ENCODE results near the gene POTEJ.
"Not testable (repeated sequence)": the region's sequence is repeated elsewhere in the genome, so short reads cannot be mapped to it uniquely, and the experiment has no call there.

Gene POTEJ

DNA sequence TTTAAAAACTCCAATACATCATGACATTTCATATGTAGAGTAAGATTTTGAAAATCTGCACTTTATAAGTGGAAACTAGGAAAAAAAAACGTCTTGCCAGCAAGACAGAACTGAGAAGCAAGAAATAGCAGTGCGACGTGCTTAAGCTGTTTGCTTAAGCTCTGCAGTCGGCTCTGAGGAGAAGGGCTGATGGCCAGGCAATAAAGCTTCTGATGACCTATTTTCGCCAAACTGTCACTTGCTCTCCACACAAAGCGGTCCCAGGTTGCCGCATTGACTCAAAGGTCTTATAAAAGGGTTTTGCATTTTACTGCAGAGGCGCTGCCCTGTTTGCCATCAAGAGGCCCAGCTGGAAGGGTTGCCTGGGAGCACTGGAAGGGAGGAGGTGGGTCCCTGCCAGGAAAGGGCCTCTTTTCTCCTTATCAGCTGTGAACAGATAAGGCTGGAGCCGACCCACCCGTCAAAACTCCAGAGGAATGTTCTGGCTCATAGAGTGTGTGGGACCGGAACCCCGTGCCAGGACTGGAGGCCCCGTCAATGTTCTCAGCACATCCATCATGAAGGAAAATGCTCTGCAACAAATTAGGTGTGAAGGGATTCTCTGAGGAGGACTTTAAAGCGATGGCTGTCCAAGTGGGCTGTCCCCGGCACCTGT lies 9.5 kb upstream of the POTEJ start:
- not testable (repeated sequence) for DNase-seq (ENCODE audit: low read depth in 2 of 3, low spot score in 2 of 3)

DNA sequence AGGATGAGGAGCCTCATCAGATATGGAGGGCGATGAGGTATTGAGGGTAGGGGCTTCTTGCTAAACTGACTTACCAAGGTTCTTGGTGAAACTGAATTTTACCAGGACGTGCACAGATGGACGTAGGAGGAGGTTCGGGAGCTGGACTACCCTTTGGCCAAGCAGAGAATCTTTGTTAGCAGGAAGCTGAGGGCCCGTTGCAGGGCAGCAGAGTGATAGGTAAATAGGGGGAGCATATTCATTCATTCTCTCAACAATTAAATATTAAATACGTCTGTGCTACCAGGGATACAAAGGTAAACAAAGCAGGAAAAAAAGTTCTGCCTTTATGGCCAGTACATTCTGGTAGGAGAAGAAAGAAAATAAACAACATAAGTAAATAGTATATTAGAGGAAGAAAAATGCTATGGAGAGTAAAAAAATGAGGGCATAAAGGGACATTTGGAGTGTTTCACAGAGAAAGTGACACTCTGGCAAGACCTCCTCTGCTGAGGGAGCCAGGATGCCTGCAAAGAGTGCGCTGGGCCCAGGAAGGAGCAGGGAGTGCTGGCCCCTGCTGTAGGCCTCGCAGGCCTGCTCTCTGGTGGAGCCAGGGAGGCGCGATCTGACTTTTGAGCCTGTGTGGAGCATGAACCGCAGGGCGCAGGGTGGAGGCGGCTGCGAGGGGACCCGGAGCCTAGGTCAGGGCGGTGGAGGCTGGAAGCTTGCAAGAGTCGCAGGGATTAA lies 2.8 kb upstream of the POTEJ start:
- DNase-seq (ENCODE audit: low read depth in 2 of 3, low spot score in 2 of 3): not testable (repeated sequence)

DNA sequence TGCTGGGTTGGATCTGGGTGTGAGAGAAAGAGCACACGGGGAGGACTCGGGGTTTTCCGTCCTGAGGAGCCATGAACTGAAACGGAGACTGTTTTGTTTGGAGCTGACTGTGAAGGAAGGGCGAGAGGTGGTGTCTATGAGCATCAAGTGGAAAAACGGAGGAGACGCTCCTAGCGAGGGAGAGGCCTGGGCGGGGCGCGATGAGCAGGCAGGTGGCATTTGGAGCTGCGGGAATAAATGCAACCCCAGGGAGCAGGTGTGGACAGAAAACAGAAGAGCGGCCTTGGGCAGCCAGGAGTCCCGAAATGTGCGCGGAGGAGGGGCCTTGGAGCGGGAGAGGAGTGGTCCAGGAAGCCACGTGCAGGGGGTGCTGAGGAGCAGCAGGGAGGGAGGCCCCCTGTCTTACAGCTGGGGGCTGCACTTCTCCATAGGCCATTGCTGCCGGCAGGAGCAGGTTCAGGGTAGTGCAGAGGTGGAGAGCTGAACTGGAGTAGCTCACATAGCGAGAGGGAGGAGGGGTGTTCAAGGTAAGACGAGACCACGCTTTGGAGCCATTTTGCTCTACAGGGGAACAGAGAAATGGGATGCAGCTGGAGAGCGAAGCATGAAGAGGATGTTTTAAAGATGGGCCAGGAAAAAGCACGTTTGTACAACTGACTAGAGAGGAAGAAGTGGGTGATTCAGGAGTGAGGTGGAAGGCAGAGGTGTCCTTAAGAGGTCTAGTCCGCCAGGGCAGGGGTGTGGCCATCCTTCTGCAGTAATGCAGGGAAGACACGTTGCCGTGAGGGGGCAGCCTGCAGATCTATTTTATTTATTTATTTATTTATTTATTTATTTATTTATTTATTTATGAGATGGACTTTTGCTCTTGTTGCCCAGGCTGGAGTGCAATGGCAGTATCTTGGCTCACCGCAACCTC lies 2.0 kb upstream of the POTEJ start:
- not testable (repeated sequence) for DNase-seq (ENCODE audit: low read depth in 2 of 3, low spot score in 2 of 3)

DNA sequence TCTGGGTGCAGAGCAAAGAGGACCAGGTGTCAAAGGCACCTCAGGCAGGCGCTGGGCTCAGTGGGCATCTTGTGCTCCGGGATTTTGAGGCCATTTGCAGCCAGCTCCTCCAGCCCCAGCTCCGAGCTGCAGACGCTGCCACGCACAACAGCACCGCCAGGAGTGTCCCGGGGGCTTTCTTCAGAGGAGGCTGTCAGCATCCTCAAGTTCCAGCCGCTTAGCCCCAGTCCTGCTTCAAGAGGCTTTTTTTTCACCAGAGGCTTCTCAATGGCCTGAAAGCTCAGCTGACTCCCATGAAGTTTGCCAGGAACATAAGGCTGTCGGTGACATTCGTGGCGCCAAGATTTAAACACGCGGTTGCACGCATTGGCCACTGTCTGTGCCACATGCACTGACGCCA lies 754 bp upstream of the POTEJ start:
- DNase-seq (ENCODE audit: low read depth in 2 of 3, low spot score in 2 of 3): not testable (repeated sequence)

DNA sequence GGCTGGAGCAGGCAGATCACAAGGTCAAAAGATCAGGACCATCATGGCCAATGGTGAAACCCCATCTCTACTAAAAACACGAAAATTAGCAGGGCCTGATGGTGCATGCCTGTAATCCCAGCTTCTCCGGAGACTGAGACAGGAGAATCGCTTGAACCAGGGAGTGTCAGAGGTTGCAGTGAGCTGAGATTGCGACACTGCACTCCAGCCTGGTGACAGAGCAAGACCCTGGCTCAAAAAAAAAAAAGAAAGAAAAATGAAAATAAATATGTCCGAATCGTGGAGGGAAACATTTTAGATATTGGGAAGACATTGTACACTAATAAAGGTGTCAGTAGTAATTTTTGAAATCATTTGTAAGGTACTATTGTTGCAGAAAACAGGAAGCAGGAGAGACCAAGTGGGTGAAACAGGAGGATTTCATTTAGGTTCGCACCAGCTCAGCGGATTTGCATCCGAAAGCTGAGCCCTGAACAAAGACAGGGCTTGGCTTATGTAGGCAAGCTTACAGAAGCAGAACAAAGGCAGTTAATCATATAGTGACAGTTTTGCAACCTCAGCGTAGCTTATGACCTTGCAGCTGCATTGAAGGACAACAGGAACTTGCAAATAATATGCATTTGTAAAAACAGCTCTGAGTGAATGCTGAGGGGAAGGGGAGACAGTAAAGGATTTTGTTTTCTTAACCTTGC lies 17.7 kb downstream of the POTEJ start:
- not testable (repeated sequence) for DNase-seq (ENCODE audit: low read depth in 2 of 3, low spot score in 2 of 3)

DNA sequence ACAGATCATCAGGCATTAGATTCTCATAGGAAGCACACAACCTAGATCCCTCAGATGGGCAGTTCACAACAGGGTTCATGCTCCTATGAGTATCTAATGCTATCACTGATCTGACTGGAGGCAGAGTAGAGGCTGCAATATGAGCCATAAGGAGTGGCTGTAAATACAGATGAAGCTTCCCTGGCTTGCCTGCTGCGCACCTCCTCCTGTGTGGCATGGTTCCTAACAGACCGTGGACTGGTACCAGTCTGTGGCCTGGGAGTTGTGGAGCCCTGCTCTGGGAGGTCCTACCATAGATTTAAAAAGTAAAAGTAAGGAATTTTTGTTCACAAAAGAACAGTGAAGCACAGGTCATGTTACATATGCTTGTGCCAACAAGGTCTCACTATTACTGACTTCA lies 27.7 kb downstream of the POTEJ start:
- DNase-seq (ENCODE audit: low read depth in 2 of 3, low spot score in 2 of 3): not testable (repeated sequence)

DNA sequence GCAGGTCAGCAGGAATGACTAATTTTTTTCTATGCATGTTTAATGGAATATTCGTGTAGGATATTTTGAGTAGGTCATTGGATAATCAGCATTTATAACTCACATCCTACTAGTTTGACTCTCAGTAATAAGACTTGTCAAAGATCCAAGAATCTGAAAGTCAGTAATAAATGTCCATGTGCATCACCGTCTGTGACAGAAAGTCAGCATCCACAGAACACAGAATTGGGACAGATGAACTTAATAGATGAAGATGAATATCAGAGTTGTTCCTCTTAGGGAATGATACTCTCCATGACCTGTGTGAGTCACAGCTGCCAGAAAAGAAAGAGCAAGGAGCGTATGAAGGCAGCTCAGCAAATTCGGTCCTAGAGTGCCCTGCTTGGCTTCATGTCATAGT lies 30.4 kb downstream of the POTEJ start:
- DNase-seq (ENCODE audit: low read depth in 2 of 3, low spot score in 2 of 3): not testable (repeated sequence)

DNA sequence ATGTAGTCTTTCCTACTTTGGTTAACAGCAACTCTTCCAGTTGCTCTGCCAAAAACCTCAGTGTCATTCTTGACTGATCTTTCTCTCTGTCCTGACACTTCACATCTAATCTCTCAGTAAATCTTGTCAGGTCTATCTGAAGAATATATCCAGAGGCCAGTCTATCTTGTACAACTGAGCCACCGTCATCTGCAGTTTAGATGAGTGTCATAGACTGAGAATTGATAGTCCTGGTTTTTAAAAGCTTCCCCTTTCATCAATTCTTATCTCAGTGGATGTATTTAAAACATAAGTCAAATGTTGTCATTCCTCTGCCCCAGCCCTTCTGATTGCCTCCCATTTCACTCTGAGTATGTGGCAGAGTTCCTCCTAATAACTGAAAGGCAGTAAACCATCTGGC lies 38.0 kb downstream of the POTEJ start:
- DNase-seq (ENCODE audit: low read depth in 2 of 3, low spot score in 2 of 3): not testable (repeated sequence)

DNA sequence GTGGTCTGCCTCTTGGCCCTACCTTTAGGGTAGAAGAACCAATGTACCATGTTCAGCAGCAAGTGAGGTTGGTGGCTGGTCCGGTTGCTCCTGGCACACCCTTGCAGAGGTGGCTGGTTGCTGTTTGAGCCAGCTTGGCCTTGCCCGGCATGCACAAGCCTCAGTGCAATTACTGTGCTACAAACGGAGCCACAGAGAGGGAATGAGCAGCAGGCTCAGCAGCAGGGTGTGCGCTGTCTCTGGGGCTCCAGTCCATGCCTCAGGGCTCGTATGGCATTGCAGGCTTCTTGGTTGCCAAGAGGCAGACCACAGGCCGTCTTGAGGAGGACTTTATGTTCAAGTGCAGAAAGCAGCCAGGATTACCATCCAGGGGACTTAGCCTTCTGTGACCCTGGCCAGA lies 53.3 kb downstream of the POTEJ start:
- not testable (repeated sequence) for DNase-seq (ENCODE audit: low read depth in 2 of 3, low spot score in 2 of 3)

DNA sequence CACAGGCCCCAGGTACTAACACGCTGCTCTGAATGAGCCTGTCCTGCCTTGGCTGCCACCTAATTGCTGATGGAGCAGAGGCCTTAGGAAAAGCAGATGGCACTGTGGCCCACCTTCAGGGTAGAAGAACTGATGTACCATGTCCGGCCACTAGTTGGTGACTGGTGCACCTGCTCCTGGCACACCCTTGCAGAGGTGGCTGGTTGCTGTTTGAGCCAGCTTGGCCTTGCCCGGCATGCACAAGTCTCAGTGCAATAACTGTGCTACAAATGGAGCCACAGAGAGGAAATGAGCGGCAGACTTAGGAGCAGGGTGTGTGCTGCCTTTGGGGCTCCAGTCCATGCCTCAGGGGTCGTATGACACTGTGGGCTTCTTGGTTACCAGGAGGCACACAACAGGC lies 54.4 kb downstream of the POTEJ start:
- DNase-seq (ENCODE audit: low read depth in 2 of 3, low spot score in 2 of 3): not testable (repeated sequence)

DNA sequence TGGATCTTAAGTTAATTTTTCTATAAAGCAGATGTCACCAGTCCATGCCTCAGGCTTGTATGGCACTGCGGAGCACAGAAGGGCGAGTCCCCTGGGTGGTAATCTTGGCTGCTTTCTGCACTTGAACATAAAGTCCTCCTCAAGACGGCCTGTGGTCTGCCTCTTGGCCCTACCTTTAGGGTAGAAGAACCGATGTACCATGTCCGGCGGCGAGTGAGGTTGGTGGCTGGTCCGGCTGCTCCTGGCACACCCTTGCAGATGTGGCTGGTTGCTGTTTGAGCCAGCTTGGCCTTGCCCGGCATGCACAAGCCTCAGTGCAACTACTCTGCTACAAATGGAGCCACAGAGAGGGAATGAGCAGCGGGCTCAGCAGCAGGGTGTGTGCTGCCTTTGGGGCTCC lies 56.3 kb downstream of the POTEJ start:
- DNase-seq (ENCODE audit: low read depth in 2 of 3, low spot score in 2 of 3): not testable (repeated sequence)

DNA sequence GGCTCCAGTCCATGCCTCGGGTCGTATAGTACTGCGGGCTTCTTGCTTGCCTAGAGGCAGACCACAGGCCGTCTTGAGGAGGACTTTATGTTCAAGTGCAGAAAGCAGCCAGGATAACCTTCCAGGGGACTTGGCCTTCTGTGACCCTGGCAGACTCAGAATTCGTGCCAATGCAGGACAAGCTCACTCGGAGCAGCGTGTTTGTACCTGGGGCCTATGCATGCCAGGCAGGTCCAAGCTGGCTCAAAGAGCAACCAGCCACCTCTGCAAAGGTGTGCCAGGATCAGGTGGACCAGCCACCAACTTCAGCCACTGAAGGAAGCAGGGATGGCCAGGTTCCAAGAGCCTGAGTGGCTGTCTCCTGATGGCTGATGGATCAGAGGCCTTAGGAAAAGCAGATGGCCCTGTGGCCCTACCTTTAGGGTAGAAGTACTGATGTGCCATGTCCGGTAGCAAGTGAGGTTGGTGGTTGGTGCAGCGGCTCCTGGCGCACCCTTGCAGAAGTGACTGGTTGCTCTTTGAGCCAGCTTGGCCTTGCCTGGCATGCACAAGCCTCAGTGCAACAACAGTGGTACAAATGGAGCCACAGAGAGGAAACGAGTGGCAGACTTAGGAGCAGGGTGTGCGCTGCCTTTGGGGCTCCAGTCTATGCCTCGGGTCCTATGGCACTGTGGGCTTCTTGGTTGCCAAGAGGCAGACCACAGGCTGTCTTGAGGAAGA lies 58.9 kb downstream of the POTEJ start:
- DNase-seq (ENCODE audit: low read depth in 2 of 3, low spot score in 2 of 3): not testable (repeated sequence)

DNA sequence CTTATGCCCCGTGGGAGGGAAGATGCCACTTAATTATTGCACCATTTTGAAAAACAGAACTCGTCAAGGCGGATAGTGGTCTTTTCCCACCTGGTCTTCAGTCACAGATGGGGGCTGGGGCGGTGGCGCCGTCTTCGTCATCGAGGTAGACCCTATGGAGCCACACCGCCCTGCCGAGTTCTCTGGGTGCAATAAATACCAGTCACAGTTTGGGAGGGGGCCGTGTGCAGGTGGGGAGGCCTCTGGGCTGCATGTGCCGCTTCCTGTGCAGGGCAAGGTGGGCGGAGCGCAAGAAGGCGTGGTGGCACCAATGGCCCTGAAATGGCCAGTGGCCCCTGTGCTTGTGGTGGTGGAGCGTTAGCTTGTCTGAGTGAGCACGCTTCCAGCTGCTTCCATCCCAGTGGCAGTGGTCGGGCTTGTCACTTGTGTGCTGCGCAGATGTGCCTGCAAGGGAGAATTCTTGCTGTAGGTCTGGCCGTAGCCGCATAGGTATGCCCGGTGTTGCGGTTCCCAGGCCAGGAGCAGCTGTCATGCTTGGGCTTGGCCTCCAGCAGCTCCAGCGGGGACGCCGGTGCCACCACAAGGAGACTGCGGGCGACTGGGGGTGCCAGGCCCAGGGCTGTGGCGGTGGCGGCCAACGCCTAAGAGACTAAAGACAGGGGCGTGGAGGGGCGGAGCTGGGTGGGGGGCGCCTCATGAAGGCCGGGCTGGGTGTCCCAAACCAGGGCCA lies 81.0 kb downstream of the POTEJ start:
- not testable (repeated sequence) for DNase-seq (ENCODE audit: low read depth in 2 of 3, low spot score in 2 of 3)

DNA sequence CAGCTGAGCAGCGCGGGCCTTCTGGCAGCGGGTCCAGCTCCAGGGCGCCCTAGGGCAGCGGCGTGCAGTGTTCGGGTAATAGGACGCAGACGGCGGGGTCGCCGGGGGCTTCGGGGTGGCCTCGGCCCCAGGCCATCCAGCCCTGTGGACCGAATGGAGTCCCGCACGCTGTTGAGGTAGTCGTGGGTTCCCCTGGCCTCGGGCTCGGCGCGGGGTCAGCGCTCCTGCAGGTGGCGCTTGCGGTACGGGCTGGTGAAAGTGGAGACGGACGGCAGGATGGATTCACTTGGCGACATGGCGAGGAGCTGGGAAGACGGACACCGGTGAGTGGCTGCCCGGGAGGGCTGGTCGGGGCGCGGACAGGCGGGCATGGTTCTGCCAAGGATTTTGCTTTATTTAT lies 82.2 kb downstream of the POTEJ start:
- DNase-seq (ENCODE audit: low read depth in 2 of 3, low spot score in 2 of 3): not testable (repeated sequence)

DNA sequence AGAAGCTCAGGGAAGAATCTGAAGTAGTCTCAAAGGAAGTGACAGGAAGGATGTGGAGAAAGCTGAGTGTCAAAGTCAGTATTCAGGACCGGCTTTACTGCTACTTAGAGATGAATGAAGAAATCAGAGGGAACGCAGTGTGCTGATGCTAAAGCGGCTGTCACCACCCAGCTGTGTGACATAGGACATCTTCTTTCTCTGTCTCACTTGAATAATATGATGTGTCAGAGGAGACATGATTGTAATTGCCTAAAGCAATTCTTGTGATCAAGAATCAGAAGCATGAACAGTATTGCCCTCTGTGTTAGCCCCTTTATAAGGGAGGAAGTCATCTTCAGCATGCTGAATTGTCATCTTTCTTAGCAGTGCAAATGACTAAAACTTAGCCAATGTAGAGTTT lies 92.0 kb downstream of the POTEJ start:
- DNase-seq (ENCODE audit: low read depth in 2 of 3, low spot score in 2 of 3): not testable (repeated sequence)
